Lower lobe of right lung (tissue), 2 donors: Measurements from ENCODE around the gene USP32. TPM values are rescaled to one million over a fixed set of nuclear protein-coding genes. Genes with fewer than 3 reads are reported as not detected.

Experiments
- ATAC-seq, 2 donors: fragments of 200-7000 bp; cut with Tn5 transposase; one replicate each; pipeline ENCODE4 v1.9.1; 2020 to 2022; ENCODE audit warnings: mild to moderate bottlenecking in 2 of 2, moderate library complexity in 2 of 2
- DNase-seq: peaks from one replicate; pipeline ENCODE4 v3.0.0-alpha.2; 2020
- H3K27ac ChIP-seq: fragments of 200-600 bp; one replicate; pipeline ENCODE4 v1.8.0; 2022
- H3K27me3 ChIP-seq: fragments of 200-600 bp; one replicate; pipeline ENCODE4 v1.8.0; 2022; ENCODE audit warnings: low read depth
- H3K36me3 ChIP-seq: fragments of 200-600 bp; one replicate; pipeline ENCODE4 v1.8.0; 2022; ENCODE audit warnings: mild to moderate bottlenecking
- H3K4me1 ChIP-seq: fragments of 200-600 bp; one replicate; pipeline ENCODE4 v1.8.0; 2022
- H3K4me3 ChIP-seq: fragments of 200-600 bp; one replicate; pipeline ENCODE4 v1.8.0; 2022; ENCODE audit warnings: mild to moderate bottlenecking
- H3K9me3 ChIP-seq: fragments of 200-600 bp; one replicate; pipeline ENCODE4 v1.8.0; 2022
- intact Hi-C: fragments of 100-400 bp; cut with DNase I; formaldehyde crosslinking; loops from one replicate; pipeline ENCODE4 v1.11.0; 2022
- total RNA-seq: library from RNA; stranded (reverse); fragmentation: NEBNext Ultra II Directional; extraction: Animal tissue kit (Norgen Biotek cat#: 25700); gene quantifications from one replicate; pipeline ENCODE4 v1.2.1, GENCODE V29; 2021
- TF ChIP-seq, protein P1 (sequence below): fragments of 200-600 bp; IDR thresholded peaks from one replicate; pipeline ENCODE4 v1.8.0; 2022; ENCODE audit warnings: antibody characterized with exemption, mild to moderate bottlenecking
- donor health status: DM: no; HTN: yes; CAD: no; lungs with severe emphysema.

USP32 gene
- total RNA-seq, 1 donor from 2014 or later = 68.9 TPM

DNA sequence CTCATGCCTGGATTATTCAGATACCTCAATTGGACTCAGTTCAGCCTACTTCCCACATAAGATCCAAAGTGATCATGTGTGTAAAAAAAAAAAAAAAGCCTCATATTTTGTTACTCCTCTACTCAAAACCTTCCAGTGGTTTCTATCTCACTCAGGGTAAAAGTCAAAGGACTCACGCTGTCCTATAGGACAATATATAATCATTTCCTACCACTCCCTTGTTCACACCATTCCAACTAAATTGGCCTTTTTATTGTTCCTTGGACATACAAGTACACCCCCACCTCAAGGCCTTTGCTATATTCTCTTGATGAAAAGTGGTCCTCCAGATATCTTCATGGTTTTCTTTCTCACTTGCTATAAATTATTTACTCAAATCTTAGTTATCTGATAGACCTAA, 99.2 kb downstream of the USP32 start:
- H3K27me3 ChIP-seq = no peaks in the 10 kb centered on the region
- DNase-seq = no peak
- intact Hi-C loops = no loop called here
- ATAC-seq = no peak
- no peak overlapping the region for H3K27ac ChIP-seq
- H3K9me3 ChIP-seq = no peaks in the 10 kb centered on the region
- H3K4me1 ChIP-seq = no peaks in the 10 kb centered on the region
- no peak overlapping the region for H3K4me3 ChIP-seq
- peaks cover 27% of the 10 kb centered on the region for H3K36me3 ChIP-seq
- TF ChIP-seq, protein P1, sequence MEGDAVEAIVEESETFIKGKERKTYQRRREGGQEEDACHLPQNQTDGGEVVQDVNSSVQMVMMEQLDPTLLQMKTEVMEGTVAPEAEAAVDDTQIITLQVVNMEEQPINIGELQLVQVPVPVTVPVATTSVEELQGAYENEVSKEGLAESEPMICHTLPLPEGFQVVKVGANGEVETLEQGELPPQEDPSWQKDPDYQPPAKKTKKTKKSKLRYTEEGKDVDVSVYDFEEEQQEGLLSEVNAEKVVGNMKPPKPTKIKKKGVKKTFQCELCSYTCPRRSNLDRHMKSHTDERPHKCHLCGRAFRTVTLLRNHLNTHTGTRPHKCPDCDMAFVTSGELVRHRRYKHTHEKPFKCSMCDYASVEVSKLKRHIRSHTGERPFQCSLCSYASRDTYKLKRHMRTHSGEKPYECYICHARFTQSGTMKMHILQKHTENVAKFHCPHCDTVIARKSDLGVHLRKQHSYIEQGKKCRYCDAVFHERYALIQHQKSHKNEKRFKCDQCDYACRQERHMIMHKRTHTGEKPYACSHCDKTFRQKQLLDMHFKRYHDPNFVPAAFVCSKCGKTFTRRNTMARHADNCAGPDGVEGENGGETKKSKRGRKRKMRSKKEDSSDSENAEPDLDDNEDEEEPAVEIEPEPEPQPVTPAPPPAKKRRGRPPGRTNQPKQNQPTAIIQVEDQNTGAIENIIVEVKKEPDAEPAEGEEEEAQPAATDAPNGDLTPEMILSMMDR = no peak

DNA sequence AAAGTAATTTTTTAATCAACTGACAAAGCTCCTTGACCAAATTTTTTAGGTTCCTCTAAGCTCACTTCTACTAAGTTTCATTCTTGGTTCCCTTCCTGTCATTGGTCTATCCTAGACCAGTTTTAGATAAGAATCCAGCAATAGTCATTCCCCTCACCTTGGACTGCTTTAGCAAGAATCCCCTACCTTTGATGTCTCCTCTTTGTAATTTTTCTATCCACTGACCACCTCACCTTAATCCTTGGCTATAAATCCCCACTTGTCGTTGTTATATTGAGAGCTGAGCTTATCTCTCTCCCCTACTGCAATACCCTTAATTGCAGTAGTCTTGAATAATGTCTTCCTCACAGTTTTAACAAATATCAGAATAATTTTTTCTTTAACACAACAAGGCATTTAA, 107.2 kb downstream of the USP32 start:
- H3K4me1 ChIP-seq = no peaks in the 10 kb centered on the region
- H3K27me3 ChIP-seq = no peaks in the 10 kb centered on the region
- no peak for DNase-seq
- no peak overlapping the region for H3K27ac ChIP-seq
- no peak overlapping the region for H3K4me3 ChIP-seq
- H3K9me3 ChIP-seq = no peaks in the 10 kb centered on the region
- TF ChIP-seq, protein P1 = no peak
- no peak for ATAC-seq
- intact Hi-C loops = no loop called here
- peaks cover 27% of the 10 kb centered on the region for H3K36me3 ChIP-seq

DNA sequence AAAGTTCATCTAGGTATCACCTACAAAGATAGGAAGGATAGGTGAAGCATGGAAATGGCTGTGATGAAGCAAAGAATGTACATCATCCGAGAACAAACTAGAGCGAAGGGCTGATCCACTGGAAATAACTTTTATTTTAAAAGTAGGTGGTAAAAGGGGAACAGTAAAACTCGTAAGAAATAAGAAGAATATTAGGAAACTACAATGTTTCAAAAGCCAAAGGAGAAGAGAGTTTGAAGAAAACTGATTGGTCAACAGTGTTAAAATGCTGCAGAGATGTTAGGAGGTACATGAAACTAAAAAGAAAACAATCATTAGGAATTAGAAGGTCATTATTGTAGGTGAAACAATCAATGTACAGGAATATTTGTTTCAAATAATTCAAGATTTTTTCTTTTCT, 108.1 kb downstream of the USP32 start:
- ATAC-seq = no peak
- Histone ChIP-seq H3K27me3 (no peaks in the 10 kb centered on the region), H3K36me3 (peaks cover 27% of the 10 kb centered on the region), H3K4me1 (no peaks in the 10 kb centered on the region), H3K9me3 (no peaks in the 10 kb centered on the region), H3K4me3 (no peak overlapping the region), H3K27ac (no peak overlapping the region)
- no peak for DNase-seq
- TF ChIP-seq, protein P1 = no peak
- intact Hi-C loops = no loop called here

DNA sequence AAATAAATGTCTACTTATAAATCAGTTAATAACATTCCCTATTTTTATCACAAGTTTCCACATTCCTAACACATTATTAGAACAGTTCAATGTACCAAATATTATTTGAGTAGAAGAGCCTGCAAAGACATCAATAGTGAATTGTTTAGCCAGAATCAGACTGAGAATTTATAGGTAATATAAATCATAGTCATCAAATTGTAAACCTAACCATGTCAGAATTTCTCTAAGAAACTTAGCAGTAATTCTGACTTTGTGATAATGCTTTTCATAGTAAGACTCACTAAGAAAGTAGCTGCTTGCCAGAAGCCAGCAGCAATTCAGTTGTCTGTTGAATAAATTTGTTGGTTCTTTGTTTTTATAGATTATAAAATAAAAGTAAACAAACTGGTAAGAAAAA, 111.3 kb downstream of the USP32 start:
- Histone ChIP-seq H3K27ac (no peak overlapping the region), H3K4me3 (no peak overlapping the region), H3K4me1 (no peaks in the 10 kb centered on the region), H3K36me3 (peaks cover 5% of the 10 kb centered on the region), H3K9me3 (no peaks in the 10 kb centered on the region), H3K27me3 (no peaks in the 10 kb centered on the region)
- intact Hi-C loops = no loop called here
- no peak for DNase-seq
- ATAC-seq = no peak
- TF ChIP-seq, protein P1 = no peak

DNA sequence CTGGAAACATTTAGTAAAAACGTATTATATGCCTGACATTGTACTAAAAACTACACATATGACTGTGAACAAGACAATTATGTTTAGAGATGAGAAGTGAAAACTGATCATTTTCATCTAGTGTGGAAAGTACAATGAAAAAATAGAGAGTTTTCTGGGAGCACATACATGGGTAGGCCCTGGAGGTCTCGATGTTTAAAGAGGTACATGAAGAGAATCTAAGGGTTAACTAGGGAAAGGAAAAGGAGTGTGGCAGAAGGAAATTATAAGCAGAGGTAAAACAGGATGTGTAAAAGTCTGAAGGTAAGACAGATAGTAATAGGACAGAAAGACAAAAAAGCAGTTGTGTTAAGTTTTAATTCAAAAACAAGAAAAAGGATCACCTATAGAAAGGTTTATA, 113.7 kb downstream of the USP32 start:
- H3K4me1 ChIP-seq = no peaks in the 10 kb centered on the region
- DNase-seq = no peak
- H3K27me3 ChIP-seq = no peaks in the 10 kb centered on the region
- ATAC-seq = no peak
- H3K36me3 ChIP-seq = peaks cover 5% of the 10 kb centered on the region
- H3K9me3 ChIP-seq = no peaks in the 10 kb centered on the region
- TF ChIP-seq, protein P1 = no peak
- H3K4me3 ChIP-seq = no peak overlapping the region
- no peak overlapping the region for H3K27ac ChIP-seq
- intact Hi-C loops = no loop called here

DNA sequence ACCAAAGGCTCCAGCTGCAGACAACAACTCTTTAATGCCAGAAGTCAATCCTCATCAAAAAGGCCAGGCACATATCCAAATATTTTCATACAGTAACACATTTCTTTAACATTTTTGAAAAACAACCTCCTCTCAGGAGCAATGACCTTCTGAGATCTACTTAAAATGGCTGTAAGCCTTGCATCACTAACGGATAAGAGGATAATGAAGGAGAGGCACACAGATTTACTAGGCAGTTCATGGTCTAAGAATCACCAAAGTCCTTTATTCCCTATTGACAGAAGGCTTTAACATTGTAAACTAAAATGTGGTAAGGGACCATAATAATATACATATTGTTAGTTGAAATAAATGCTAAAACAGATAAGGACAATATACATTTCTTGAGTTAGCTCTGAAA, 114.7 kb downstream of the USP32 start:
- Histone ChIP-seq H3K4me1 (no peaks in the 10 kb centered on the region), H3K36me3 (peaks cover 5% of the 10 kb centered on the region), H3K27ac (no peak overlapping the region), H3K4me3 (no peak overlapping the region), H3K9me3 (no peaks in the 10 kb centered on the region), H3K27me3 (no peaks in the 10 kb centered on the region)
- intact Hi-C loops = no loop called here
- no peak for DNase-seq
- TF ChIP-seq, protein P1 = no peak
- no peak for ATAC-seq
